ENCODE results near the gene IGLL5. TPM values are rescaled to one million over a fixed set of nuclear protein-coding genes. Genes with fewer than 3 reads are reported as not detected.

Gene IGLL5
- total RNA-seq, 1 experiment from 2014 or later: not detected

DNA sequence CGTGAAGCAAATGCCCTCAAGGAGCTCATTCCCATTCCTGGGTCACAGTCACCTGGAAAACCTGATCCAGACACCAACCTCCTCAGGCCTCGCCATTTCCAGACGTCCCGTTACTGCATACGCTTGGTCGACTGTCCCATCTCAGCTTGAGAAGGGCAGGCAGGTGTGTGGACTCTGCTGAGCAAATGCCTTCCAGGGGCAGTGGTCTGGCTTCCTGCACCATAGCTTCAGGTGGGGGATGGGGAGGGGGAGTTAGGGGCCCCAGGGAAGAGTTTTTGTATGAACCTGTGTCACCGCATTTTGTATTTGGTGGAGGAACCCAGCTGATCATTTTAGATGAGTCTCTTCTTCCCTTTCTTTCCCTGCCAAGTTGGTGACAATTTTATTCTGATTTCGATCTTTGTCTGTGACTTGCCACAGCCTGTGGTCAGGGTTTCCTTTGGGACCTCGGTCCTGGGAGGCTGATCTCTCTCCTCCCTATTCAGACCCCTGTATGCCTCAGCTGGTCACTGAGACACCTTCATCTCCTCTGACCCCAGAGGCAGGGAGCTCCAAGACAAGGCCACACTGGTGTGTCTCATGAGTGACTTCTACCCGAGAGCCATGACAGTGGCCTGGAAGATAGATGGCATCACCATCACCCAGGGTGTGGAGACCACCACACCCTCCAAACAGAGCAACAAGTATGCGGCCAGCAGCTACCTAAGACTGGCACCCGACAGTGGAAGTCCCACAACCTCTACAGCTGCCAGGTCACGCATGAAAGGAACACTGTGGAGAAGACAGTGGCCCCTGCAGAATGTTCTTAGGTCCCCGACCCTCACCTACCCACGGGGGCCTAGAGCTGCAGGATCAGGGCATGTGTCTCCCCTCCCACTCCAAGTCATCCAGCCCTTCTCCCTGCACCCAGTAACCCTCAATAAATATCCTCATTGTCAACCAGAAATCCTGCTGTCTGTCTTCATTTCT lies 22.9 kb downstream of the IGLL5 start:
- DNase-seq (no peak), ATAC-seq (no peak)
- H3K4me1 ChIP-seq (ENCODE audit: insufficient read depth, low read length): no peaks in the 10 kb centered on the region
- H3K4me2 ChIP-seq (ENCODE audit: low read length): no peak overlapping the region
- no peaks in the 10 kb centered on the region for H3K79me2 ChIP-seq (ENCODE audit: low read length)
- H3K4me3 ChIP-seq (ENCODE audit: low read length): no peak overlapping the region
- H3K27me3 ChIP-seq (ENCODE audit: low read length): peaks cover 68% of the 10 kb centered on the region
- no peaks in the 10 kb centered on the region for H4K20me1 ChIP-seq (ENCODE audit: low read length)
- no peaks in the 10 kb centered on the region for H3K9me2 ChIP-seq (replicated peaks; ENCODE audit: low read length)
- H3K9ac ChIP-seq (ENCODE audit: low read length): no peak overlapping the region
- ChIA-PET CTCF (no interaction called here), POLR2A (ENCODE audit: unreplicated experiment) (no interaction called here)
- H3F3A ChIP-seq (ENCODE audit: low read length, unreplicated experiment): no peaks in the 10 kb centered on the region
- H3K9me3 ChIP-seq (ENCODE audit: low read length): no peaks in the 10 kb centered on the region
- TF ChIP-seq, protein P1, sequence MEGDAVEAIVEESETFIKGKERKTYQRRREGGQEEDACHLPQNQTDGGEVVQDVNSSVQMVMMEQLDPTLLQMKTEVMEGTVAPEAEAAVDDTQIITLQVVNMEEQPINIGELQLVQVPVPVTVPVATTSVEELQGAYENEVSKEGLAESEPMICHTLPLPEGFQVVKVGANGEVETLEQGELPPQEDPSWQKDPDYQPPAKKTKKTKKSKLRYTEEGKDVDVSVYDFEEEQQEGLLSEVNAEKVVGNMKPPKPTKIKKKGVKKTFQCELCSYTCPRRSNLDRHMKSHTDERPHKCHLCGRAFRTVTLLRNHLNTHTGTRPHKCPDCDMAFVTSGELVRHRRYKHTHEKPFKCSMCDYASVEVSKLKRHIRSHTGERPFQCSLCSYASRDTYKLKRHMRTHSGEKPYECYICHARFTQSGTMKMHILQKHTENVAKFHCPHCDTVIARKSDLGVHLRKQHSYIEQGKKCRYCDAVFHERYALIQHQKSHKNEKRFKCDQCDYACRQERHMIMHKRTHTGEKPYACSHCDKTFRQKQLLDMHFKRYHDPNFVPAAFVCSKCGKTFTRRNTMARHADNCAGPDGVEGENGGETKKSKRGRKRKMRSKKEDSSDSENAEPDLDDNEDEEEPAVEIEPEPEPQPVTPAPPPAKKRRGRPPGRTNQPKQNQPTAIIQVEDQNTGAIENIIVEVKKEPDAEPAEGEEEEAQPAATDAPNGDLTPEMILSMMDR (conservative IDR thresholded peaks at IDR 0.05; ENCODE audit: low read depth, low read length): no peak
- TF ChIP-seq EZH2phosphoT487 (IDR thresholded peaks at IDR 0.05; ENCODE audit: borderline replicate concordance, low read length): no peak
- no peak for TF ChIP-seq EZH2 (IDR thresholded peaks at IDR 0.05; ENCODE audit: low read length, unreplicated experiment)
- intact Hi-C loops (cut with micrococcal nuclease): no loop called here
- BruUV-seq (replicated peaks): no TSS peak
- no peak overlapping the region for H3K27ac ChIP-seq (ENCODE audit: low read length)
- no peaks in the 10 kb centered on the region for H3K36me3 ChIP-seq (ENCODE audit: low read depth, low read length)
- no peak overlapping the region for H2AFZ ChIP-seq (ENCODE audit: low read length)

DNA sequence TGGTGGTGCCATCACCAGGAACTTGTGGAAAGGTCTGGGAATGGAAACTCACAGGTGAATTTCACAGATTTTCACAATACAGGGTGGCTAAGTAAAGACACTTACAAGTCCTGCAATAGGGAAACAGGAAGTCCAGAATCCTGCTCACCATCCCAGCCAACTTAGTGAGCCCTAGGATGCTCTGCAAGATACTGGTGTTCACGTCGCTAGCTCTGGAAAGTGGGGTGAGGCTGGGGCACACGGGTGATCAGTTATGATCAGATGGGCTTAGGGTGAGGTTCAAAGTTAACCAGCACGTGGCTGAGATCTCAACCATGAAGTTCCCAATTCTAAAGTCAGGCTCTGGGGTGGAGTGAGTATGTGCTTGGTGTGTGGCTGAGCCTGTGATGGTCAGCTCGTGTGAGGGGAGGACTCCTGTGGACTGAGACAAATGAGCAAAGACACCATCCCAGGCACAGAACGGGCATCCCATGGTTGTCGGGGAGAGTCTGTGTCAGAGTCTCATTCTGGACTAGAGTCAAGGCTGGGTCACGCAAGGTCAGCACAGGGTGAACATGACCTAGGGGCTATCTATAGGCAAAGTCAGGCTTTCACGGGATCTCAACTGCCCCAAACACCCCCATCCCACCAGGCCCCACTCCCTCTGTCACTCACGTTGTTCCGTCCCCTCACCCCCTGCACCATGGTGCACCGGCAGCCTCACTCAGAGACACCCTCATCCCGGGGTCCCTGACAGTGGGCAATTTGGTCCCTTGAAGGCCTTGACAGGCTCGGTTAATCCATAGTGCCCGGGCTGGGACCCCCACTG lies 23.9 kb downstream of the IGLL5 start:
- ATAC-seq: no peak
- Histone ChIP-seq H3K36me3 (ENCODE audit: low read depth, low read length) (no peaks in the 10 kb centered on the region), H3K4me3 (ENCODE audit: low read length) (no peak overlapping the region), H3K27ac (ENCODE audit: low read length) (no peak overlapping the region), H3K9ac (ENCODE audit: low read length) (no peak overlapping the region), H3K9me2 (replicated peaks; ENCODE audit: low read length) (no peaks in the 10 kb centered on the region), H3K4me2 (ENCODE audit: low read length) (no peak overlapping the region), H3K79me2 (ENCODE audit: low read length) (no peaks in the 10 kb centered on the region), H3K4me1 (ENCODE audit: insufficient read depth, low read length) (no peaks in the 10 kb centered on the region), H2AFZ (ENCODE audit: low read length) (no peak overlapping the region), H3F3A (ENCODE audit: low read length, unreplicated experiment) (no peaks in the 10 kb centered on the region), H3K27me3 (ENCODE audit: low read length) (peaks cover 69% of the 10 kb centered on the region), H4K20me1 (ENCODE audit: low read length) (no peaks in the 10 kb centered on the region), H3K9me3 (ENCODE audit: low read length) (no peaks in the 10 kb centered on the region)
- ChIA-PET POLR2A (ENCODE audit: unreplicated experiment) (no interaction called here), CTCF (no interaction called here)
- DNase-seq: no peak
- TF ChIP-seq EZH2 (IDR thresholded peaks at IDR 0.05; ENCODE audit: low read length, unreplicated experiment) (no peak), EZH2phosphoT487 (IDR thresholded peaks at IDR 0.05; ENCODE audit: borderline replicate concordance, low read length) (no peak)
- TF ChIP-seq, protein P1 (conservative IDR thresholded peaks at IDR 0.05; ENCODE audit: low read depth, low read length): no peak
- intact Hi-C loops (cut with micrococcal nuclease): no loop called here
- no TSS peak for BruUV-seq (replicated peaks)

Measured in PC-3 (cell line).